WI38 (cell line): Measurements from ENCODE around the gene CHD5.
"Not testable (repeated sequence)": the region's sequence is repeated elsewhere in the genome, so short reads cannot be mapped to it uniquely, and the experiment has no call there.

Source experiments
- H3K4me3 ChIP-seq: 2 replicates; pipeline ENCODE4 v1.5.1; 2011; ENCODE audit warnings: low read depth, mild to moderate bottlenecking, control low read depth, low read length
- TF ChIP-seq, protein P1 (sequence below): IDR thresholded peaks from 2 replicates; pipeline ENCODE4 v1.5.1; 2012; ENCODE audit warnings: low read depth, mild to moderate bottlenecking, control low read depth, low read length

CHD5 gene

GRCh38 chr1:6066680-6067079 lies 113.4 kb downstream of the CHD5 start:
- TF ChIP-seq, protein P1, sequence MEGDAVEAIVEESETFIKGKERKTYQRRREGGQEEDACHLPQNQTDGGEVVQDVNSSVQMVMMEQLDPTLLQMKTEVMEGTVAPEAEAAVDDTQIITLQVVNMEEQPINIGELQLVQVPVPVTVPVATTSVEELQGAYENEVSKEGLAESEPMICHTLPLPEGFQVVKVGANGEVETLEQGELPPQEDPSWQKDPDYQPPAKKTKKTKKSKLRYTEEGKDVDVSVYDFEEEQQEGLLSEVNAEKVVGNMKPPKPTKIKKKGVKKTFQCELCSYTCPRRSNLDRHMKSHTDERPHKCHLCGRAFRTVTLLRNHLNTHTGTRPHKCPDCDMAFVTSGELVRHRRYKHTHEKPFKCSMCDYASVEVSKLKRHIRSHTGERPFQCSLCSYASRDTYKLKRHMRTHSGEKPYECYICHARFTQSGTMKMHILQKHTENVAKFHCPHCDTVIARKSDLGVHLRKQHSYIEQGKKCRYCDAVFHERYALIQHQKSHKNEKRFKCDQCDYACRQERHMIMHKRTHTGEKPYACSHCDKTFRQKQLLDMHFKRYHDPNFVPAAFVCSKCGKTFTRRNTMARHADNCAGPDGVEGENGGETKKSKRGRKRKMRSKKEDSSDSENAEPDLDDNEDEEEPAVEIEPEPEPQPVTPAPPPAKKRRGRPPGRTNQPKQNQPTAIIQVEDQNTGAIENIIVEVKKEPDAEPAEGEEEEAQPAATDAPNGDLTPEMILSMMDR, result no peak
- no peak overlapping the region for H3K4me3 ChIP-seq

GRCh38 chr1:6065093-6065858 lies 114.8 kb downstream of the CHD5 start:
- no peak overlapping the region for H3K4me3 ChIP-seq
- TF ChIP-seq, protein P1, result no peak

- H3K4me3 ChIP-seq, result not testable (repeated sequence)
Measured at GRCh38 chr1:6063532-6064053, 116.5 kb downstream of the CHD5 start.

DNA sequence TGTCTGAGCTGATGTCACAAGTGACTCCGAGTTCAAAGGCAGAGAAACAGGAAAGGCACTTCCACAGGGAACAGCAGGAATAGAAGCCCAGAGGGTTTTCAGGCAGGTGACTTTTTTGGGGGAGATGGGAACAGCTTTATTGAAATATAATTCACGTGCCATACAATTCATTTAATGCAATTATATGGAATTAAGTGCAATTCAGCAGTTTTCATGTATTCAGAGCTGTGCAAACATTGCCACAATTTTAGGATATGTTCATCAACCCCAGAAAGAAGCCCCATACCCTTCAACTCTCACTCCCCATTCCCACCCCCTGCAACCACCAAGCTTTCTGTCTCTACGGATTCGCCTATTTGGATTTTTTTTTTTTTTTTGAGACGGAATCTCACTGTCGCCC lies 117.5 kb downstream of the CHD5 start:
- TF ChIP-seq, protein P1, result no peak

DNA sequence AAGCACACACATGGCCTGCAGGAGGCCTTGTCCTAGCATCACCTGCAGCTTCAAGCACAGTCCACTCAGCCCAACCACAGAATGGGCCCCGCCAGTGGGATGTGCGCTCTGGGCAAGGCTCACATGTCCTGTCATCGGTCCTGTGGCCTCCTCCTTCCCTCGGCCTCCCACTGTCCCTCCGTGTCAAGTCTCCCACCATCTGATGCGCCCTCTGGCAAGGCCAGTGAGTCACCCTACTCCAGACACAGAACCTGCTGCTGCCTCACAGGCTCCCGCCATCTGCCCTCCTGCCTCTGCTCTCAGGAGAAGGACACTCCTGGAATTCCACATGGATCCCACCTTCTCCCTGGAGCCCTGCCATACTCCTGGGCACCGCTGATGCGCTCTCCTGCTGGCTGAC lies 120.3 kb downstream of the CHD5 start:
- TF ChIP-seq, protein P1, result no peak
- no peak overlapping the region for H3K4me3 ChIP-seq

More for the DNA sequence above, 117.5 kb downstream of the CHD5 start:
- H3K4me3 ChIP-seq, result no peak overlapping the region

GRCh38 chr1:6057170-6057845 lies 122.8 kb downstream of the CHD5 start:
- TF ChIP-seq, protein P1, result no peak
- no peak overlapping the region for H3K4me3 ChIP-seq

- no peak overlapping the region for H3K4me3 ChIP-seq
- TF ChIP-seq, protein P1, result no peak
Measured at GRCh38 chr1:6056572-6056948, 123.6 kb downstream of the CHD5 start.
